Stomach (tissue), 4 donors: ENCODE results near the gene AGT.

Experiments
- EP300 ChIP-seq: sonication (generic); formaldehyde crosslinking; IDR thresholded peaks from one replicate; pipeline ENCODE4 v1.6.1; 2017; ENCODE audit warnings: antibody characterized with exemption
- TF ChIP-seq, protein P1 (sequence below), 7 experiments: fragments of 450-650 bp in 4 of 7; fragments of 200-600 bp in 3 of 7; sonication (generic) in 3 of 7; IDR thresholded peaks; one replicate each; pipeline ENCODE4 v1.5.1; 2016 to 2019; ENCODE audit warnings: antibody characterized with exemption in 7 of 7, control low read depth in 2 of 7, mild to moderate bottlenecking in 1 of 7

DNA sequence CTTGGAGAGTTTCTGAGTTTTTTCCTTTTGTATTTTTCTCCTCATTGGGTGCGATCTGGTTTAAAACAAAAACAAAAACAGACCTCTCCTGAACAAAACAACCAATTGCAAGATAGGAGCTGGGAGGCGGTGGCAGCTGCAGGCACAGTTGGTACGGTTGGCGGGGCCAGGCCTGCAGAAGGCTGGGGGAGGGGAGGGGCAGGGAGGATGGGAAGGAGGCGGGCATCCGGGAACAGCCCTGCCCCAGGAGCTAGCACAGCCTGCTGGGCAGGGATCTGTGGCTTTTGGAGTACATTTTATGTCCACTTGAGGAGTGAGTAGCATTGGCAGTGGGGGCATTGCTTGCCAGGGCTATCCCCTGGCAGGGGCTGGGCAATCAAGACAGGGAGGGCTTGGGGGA, 38.5 kb upstream of the AGT start:
- TF ChIP-seq EP300 = no peak
- TF ChIP-seq, protein P1, sequence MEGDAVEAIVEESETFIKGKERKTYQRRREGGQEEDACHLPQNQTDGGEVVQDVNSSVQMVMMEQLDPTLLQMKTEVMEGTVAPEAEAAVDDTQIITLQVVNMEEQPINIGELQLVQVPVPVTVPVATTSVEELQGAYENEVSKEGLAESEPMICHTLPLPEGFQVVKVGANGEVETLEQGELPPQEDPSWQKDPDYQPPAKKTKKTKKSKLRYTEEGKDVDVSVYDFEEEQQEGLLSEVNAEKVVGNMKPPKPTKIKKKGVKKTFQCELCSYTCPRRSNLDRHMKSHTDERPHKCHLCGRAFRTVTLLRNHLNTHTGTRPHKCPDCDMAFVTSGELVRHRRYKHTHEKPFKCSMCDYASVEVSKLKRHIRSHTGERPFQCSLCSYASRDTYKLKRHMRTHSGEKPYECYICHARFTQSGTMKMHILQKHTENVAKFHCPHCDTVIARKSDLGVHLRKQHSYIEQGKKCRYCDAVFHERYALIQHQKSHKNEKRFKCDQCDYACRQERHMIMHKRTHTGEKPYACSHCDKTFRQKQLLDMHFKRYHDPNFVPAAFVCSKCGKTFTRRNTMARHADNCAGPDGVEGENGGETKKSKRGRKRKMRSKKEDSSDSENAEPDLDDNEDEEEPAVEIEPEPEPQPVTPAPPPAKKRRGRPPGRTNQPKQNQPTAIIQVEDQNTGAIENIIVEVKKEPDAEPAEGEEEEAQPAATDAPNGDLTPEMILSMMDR (IDR thresholded peaks at IDR 0.05) = no peak
